Posterior vena cava (tissue), 2 donors: ENCODE data around the gene ABCF1. TPM values are rescaled to one million over a fixed set of nuclear protein-coding genes. Genes with fewer than 3 reads are reported as not detected.
A peak's percentile ranks its signal among the peaks of the same experiment; 100 is the strongest.

Experiments used
- DNase-seq: peaks from one replicate; pipeline ENCODE4 v3.0.0-alpha.2; 2020; ENCODE audit warnings: low spot score
- intact Hi-C, 2 donors: fragments of 100-400 bp; cut with DNase I; formaldehyde crosslinking; loops; one replicate each; pipeline versions ENCODE4 v1.14.1 to v1.14.2; 2022 to 2023
- total RNA-seq, 2 donors: library from RNA; stranded (reverse); fragmentation: NEBNext Ultra II Directional; extraction: Animal tissue kit (Norgen Biotek cat#: 25700); gene quantifications; one replicate each; pipeline ENCODE4 v1.2.1, GENCODE V29; 2021
- donor health status: DM: yes; HTN: yes; CAD: no.
- donor health status: DM: yes; HTN: yes; CAD: no.

ABCF1 gene
- total RNA-seq, 2 donors from 2014 or later = 39.4 to 42.3 TPM

DNA sequence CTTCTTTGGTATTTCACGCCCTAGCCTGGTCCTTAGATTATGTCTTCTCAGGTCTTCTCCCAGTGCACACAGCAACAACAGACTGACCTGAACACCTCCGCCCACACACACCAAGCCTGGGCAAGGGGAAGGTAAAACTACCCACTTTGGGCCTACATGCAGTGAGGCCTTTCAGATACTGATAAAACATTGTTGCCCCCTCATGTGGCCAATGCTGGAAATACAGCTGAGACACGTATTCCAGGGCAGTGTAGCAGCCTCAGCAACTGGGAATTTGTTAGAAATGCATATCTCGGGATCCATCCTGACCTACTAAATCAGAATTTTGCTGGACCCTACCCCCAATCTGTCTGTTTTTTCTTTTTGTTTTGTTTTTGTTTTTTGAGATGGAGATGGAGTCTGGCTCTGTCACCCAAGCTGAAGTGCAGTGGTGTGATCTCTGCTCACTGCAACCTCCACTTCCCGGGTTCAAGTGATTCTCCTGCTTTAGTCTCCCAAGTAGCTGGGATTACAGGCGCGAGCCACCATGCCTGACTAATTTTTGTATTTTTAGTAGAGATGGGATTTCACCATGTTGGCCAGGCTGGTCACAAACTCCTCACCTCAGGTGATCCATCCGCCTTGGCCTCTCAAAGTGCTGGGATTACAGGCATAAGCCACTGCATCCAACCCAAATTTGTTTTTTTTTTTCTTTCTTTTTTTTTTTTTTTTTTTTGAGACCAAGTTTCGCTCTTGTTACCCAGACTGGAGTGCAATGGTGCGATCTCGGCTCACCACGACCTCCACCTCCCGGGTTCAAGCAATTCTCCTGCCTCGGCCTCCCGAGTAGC, 26.3 kb downstream of the ABCF1 start:
- intact Hi-C loops = loop anchor here in 1 of 2 donors (5.0 kb wide), 2 partner anchors 55 to 115 kb away; no protein-coding TSS in a partner anchor
- DNase-seq = peak; percentile 86

DNA sequence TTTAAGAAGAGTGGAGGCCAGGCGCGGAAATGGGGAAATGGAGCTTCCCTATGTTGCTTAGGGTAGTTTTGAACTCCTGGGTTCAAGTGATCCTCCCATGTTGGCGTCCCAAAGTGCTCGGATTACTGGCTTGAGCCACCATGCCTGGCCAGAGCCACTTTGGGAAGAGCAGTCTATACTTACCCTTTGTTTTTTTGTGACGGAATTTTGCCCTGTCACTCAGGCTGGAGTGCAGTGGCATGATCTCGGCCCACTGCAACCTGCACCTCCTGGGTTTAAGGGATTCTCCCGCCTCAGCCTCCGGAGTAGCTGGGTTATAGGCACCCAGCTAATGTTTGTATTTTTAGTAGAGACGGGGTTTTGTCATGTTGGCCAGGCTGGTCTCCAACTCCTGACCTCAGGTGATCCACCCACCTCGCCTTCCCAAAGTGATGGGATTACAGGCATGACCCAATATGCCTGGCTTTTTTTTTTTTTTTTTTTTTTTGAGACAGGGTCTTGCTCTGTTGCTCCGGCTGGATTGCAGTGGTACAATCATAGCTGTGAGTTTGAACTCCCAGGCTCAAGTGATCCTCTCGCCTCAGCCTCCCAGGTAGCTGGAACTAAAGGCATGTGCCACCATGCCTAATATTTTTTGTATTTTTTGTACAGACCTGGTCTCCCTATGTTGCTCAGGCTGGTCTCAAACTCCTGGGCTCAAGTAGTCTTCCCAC, 27.8 kb downstream of the ABCF1 start:
- intact Hi-C loops = loop anchor here in 1 of 2 donors (5.0 kb wide), 2 partner anchors 57 to 117 kb away; no protein-coding TSS in a partner anchor
- DNase-seq = peak; percentile 50

DNA sequence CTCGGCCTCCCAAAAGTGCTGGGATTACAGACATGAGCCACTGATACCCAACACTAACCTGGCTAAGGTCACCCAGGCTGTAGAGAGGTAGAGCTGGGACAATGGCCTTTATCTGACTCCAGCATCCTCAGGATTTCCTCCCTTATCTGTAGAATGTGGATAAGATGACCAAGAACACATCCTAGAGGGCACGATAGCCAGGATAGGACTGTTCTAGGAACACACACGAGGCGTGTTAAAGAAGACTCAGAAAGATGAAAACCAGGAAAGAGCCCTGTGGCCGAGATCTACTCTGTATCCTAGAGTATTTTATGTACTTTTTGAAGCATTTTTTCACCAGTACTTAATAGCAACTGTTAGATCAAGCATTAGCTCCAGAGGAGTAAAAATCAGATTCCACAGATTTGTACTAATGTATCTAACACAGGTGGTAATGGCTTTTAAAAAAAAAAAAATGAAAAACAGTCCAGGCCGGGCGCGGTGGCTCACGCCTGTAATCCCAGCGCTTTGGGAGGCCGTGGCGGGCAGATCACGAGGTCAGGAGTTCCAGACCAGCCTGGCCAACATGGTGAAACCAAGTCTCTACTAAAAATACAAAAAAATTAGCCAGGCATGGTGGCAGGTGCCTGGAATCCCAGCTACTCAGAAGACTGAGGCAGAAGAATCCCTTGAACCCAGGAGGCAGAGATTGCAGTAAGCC, 28.5 kb downstream of the ABCF1 start:
- DNase-seq = peak; percentile 13
- intact Hi-C loops = loop anchor here in 1 of 2 donors (5.0 kb wide), 2 partner anchors 57 to 117 kb away; no protein-coding TSS in a partner anchor

DNA sequence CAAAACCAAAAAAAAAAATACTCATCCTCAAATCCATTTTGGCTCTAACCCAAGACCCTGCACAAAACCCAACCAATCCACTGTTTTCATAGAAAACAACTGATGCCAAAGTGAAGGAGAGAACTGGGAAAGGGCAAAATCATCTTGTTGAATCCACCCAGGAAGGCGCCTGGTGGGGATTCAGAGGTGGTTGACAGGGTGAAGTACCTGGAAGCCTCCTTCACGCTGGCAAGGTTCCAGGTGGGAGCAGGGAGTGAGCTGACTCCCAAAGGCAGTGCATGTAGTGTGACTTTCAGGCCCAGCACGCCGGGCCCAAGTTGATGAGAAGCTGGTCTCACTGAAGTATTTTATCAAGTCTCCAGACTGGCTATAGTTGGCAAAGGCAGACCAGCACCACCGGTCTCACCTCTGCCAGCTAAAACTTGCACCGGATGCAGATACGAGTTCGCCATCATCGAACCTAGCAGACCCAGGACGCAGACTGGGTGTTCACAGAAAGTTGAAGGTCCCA, 29.3 kb downstream of the ABCF1 start:
- intact Hi-C loops = no loop called here
- peak; percentile 78 for DNase-seq

DNA sequence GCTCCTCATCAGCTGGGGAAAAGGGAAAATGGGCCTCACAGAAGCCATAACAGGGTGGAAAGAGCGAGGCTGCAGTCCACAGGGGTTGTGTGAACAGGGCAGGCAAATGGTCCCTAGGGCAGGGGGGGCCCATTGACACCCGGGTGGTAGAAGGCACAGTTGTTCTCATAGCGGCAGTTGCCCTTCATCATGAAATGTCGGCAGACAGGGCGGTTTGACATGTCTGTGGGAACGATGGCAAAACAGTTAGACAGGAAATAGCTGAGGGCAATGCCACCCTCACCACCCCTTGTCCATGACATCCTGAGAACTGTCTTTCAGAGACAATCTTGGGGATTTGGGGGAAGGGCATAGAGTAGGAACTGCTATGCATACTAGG, 30.2 kb downstream of the ABCF1 start:
- intact Hi-C loops = no loop called here
- peak; percentile 43 for DNase-seq

DNA sequence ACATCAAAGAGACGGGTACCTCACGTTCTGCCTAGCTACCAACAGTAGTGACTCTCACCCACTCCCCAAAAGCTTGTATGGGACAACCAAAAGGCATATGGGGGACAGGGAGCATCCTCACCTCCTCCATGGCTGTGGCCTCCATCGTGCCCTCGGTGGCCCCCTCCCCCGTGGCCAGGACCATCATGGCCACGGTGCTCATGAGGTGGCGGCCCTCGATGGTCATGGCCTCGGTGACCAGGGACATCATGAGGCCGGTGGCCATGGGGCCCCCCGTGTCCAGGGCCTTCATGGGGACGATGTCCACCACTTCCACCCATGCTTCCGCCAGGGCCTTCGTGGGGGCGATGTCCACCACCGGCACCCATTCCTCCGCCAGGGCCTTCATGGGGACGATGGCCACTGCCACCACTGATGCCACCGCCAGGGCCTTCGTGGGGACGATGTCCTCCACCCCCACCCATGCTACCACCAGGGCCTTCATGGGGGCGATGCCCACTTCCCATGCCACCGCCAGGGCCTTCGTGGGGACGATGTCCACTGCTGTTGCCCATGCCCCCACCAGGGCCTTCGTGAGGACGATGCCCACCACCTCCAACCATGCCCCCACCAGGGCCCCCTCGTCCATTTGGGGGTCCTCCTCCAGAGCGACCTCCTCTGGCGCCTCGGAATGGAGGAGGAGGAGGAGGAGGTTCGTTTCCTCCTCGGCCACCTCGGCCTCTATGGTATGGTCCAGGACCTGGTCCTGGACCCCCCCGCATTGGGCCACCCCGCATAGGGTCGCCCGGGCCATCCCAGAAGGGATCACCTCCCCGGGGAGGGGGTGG, 30.8 kb downstream of the ABCF1 start:
- intact Hi-C loops = no loop called here

DNA sequence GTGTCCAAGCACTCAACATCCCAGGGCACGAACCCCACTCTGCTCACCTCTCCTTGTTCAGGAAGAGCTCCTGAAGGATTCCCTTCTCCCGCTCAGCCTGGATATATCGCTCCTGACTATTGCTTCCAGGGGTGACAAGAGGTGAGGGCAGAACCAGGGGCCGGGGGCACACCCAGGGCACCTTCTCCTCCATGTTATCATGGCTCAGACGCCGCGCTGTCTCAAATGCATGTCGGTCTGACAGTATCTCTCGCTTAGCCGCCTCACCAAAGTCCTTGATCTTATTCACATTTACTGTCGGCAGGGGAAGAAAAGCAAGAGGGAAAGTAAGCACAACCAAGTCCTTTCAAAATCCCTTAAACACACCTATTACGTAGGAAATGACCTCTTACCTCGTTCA, 32.7 kb downstream of the ABCF1 start:
- intact Hi-C loops = no loop called here
- DNase-seq = peak; percentile 62

More for the DNA sequence above, 30.8 kb downstream of the ABCF1 start:
- DNase-seq = peak; percentile 78

DNA sequence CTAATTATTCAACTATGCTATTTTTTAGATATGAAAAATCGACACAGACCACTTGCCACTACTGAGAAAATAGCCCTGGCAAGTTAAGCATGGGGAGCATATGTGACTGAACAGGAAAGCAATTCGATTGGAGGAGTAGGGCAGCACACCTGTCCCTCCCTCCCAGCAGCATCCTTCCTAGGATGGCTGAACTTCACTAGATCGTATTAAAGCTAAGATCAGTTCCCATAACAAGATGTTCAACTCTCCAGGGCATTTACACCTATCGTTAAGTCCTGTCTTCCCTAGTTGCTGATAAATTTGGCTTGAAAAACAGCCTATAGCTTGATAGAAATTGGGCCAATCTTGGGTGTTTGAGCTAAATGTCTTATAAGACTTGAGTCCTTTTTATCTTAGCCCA, 38.8 kb downstream of the ABCF1 start:
- no peak for DNase-seq
- intact Hi-C loops = no loop called here

DNA sequence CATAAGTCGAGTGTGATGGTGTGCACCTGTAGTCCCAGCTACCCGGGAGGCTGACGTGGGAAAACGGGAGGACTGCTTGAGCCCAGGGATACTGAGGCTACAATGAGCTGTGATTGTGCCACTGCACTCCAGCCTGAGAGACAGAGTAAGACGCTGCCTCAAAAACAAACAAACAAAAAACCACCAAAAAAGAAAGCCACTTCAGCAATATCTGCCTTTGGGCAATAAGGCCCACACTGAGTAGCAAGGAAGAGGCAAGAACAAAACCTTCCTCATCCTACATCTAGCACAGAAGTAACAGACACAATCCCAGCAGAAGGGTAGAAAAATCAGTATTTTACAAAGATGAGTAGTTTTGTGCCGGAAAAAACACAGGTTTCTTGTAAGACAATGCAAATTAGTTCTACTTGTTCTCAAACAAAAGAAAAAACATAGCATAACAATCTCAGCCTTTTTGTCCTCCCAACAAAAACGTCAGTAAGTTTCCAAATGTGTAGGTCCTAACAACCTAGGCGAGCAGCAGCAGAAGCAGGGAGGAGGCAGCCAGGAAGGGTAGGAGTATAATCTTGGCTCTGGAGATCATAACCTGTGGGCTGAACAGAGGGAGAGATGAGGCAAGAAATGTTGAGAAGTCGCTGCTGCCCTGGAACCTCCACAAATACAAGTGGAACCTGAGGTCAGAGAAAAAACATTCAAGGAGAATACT, 40.1 kb downstream of the ABCF1 start:
- DNase-seq = peak; percentile 19
- intact Hi-C loops = no loop called here

DNA sequence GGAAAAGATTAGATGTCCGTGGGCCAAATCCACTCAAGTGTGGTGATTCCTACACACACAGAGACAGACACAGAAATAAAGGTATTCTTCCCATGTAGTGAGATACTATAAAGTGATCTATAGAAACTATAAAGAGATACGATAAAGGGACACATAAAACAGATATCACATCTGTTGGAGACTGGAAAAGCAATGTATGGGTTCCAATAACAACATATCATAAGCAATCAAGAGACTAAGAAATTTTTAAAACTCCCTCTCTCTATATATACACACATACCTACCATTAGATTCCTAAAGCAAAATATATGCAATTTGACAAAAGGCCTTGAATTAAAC, 40.6 kb downstream of the ABCF1 start:
- intact Hi-C loops = no loop called here

DNA sequence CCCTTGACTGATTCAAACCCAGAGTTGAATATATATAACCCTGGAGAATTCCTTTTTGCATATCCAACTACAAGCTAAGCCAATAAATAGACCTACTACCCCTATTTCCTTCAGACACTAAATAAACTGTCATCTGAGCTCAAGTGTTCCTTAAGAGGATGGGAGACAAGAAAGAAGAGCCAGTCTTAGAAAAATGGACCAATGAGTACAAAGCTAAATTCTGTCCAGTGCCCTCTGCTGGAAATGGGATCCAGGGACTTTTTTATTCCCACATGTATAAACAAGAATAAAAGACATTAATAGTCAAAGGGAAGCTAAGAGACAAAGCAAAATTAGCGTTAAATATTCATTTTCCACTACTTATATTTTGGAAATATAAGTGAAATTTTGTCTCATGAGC, 41.0 kb downstream of the ABCF1 start:
- intact Hi-C loops = no loop called here
- DNase-seq = no peak

More for the DNA sequence above, 40.6 kb downstream of the ABCF1 start:
- DNase-seq = no peak

DNA sequence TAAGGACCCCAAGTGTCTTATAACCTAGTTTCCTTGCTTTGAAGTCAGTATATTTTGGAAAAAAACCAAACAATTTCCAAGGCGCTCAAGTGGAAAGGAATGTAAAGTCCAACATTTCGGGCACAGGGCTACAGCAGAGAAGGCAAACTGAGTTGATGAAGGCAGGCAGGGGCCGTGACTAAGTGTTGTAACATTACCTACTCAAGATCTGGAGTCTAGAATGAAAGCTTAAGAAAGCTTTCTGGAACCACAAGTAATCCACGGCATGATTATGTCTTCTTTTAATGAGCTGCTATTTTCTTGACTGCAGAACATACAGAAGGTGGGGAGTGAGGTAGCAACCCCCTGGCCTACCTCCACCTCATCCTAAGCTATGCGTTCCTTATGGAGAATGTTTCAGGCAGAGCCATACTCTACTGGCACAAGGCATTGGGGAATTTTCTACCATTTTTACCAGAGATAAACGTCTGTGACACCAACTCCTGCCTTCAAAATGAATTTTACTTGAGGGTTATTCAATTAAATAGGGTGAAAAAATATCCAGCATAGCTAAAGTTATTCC, 41.5 kb downstream of the ABCF1 start:
- peak; percentile 24 for DNase-seq
- intact Hi-C loops = no loop called here

DNA sequence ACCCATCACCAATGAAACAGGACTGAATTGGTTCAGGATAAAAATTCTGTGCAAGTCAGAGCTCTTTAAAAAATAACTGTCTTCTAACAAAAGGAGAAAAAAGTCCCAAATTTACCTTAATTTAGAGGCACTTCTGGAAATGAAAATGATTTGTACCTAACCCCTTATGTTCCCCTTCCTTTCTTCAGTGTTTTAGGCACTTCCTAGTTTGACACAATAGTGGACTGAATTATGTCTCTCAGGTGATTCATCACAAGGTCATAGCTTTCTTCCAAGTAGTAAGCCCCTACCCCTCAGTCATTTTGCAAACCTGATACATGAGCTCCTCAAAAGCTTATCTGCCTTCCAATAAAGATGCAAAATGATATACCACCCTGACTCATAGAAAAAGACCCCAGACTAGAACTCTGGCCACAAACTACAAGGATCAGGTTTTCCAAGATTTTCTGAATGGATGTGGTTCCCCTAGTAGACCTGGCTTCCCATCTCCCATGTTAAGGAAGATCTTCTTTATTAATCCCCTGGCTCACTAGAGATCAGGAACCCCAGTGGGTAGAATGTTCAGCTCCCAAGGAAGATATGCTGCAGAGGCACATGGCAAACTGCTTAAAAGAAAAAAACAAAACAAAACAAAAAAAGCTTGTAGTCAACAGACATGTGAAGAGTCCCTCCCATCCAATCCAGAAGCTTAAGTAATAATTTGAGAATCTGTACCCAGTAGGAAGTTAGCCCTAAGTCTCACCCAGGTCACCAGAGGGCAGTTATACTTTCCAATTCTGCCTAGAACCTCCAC, 42.2 kb downstream of the ABCF1 start:
- intact Hi-C loops = no loop called here

DNA sequence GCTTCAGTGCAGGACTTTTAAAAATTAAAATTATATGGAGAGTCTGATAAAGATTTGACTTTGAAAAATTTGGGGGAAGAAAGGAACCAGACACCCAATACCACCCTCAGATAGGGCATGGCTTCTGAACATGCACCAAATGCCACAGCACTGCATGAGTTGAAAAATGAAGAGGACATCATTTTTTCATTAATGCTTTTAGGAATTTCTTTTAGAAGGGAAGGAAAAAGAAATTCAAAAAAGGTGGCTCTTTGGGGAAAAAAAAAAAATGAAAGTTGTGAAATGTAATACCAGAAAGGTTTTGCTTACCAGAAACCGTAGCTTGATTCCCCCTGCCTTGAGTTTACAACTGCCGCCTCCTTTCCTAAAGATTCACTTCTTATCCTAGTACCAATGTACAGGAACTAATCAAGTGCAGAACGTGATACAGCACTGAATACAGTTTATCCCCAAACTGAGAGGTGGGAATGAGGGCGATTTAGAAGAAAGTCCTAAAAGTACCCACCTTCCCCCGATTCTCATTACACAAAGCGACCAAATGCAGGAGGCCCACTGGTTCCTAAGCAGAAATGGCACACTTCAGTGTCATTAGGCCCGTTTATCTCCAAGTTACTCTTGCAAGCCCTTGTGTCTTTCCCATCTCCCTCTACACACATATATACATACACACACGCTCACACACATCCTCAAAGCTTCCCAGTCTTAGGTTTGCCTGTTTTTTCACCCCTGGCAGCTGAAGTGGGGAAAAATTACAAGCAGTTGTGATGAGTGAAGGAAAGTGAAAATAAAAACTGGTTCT, 43.0 kb downstream of the ABCF1 start:
- DNase-seq = peak; percentile 10
- intact Hi-C loops = no loop called here

More for the DNA sequence above, 42.2 kb downstream of the ABCF1 start:
- no peak for DNase-seq

DNA sequence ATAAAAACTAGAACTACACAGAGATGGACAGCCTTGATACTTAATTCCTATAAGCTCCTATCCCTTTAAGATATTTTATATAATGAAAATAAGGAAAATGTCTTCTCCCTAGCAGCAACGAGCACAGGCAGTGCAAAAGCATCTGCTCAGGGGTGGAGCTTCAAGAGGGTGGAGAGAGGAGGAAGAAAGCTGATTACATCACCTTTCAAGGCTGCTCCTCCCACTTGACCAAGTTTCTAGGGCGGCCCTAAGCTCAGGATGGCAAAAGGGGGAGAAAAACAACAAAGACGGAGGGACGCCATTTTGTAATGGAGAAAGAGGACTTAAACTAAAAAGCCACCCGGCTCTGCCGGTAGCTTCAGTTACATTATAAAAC, 43.6 kb downstream of the ABCF1 start:
- DNase-seq = peak; percentile 88
- intact Hi-C loops = no loop called here

DNA sequence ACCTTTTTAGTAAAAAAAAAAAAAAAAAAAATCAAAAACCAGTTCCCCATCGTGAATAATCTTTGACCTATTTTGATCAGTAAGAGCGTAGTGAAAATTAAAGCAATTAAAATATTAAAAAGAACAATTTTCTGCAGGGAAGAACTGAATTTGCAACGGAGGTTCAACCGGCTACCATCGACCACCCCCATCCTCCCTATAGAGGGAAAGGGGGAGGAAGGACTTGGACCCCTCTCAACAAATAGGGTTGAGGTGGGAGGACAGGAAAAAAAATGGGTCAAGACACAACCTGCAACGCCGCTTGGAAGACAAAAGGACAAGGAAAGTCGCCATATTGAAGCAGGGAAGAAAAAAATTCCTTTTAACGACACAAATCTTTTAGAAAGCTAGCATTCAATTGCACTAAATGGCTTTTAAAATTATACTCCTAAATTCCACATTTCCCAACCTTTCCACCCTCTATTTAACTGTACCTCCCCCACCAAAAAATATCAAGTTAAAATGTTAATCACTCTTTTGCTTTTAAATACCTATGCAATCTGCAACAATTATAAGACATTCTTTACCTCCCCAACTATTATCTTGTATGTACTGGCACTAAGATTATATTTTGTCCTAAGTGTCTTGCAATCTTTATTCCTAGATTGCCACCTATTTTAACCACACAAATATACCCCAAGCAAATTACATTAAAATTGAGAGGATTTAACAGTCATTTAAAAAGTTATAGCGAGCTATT, 44.1 kb downstream of the ABCF1 start:
- intact Hi-C loops = no loop called here

More for the DNA sequence above, 44.1 kb downstream of the ABCF1 start:
- DNase-seq = peak; percentile 34
